ENCODE measurements around the gene MOSPD2. TPM values are rescaled to one million over a fixed set of nuclear protein-coding genes. Genes with fewer than 3 reads are reported as not detected.

Gene MOSPD2
- total and polyA plus RNA-seq, 2 of the 8 experiments (the other 6 are each of a cell fraction or from before 2014, with no cell fraction given), result 4.5 to 12.1 TPM

DNA sequence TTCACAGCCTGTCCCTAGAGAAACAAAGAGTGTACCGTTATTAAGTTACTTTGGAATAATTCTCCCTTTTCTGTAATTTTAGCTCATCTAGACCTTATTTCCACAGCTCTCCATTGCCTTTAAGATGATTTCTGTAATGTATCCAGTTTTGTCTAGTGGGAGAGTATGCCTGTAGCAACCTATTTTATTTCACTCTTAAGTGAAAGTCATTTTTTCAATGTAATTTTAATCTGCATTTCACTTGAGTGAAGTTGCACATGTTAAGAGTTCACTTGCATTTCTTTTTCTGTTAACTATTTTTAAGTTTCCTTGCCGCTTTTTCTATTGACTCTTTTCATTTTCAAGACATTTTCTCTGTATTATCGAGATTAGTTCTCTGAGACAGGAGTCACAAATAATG is 46.9 kb upstream of the MOSPD2 start:
- H2BK5ac ChIP-seq (ENCODE audit: low read depth, low read length), result no peak overlapping the region
- no peak overlapping the region for H3K4me2 ChIP-seq (ENCODE audit: insufficient read depth in 1 of 2, low read depth in 2 of 2, low read length in 2 of 2)
- H3K14ac ChIP-seq (ENCODE audit: insufficient read length), result no peak overlapping the region
- H3K4ac ChIP-seq (replicated peaks; ENCODE audit: insufficient read length, low read depth, low read length), result no peak overlapping the region
- CTCF ChIA-PET (ENCODE audit: partially characterized antibody), result interaction anchor here (0.9 kb wide), 1 partner anchor 415 kb away, joined by 5 read pairs; no protein-coding TSS in a partner anchor
- no peak overlapping the region for H2BK20ac ChIP-seq (ENCODE audit: low read length)
- H2BK12ac ChIP-seq (ENCODE audit: low read depth, low read length), result no peak overlapping the region
- no peak overlapping the region for H2AFZ ChIP-seq (ENCODE audit: low read length)
- no peaks in the 10 kb centered on the region for H3K4me1 ChIP-seq (replicated peaks in 1 of 4; ENCODE audit: control insufficient read depth in 3 of 4, insufficient read depth in 4 of 4, low read length in 3 of 4)
- POLR2A ChIA-PET (ENCODE audit: partially characterized antibody), result no interaction called here
- H4K91ac ChIP-seq (replicated peaks; ENCODE audit: insufficient read length, low read length), result no peak overlapping the region
- no peak overlapping the region for H3K27ac ChIP-seq (ENCODE audit: low read depth, low read length)
- H3K27me3 ChIP-seq (replicated peaks in 1 of 4; ENCODE audit: control insufficient read depth in 3 of 4, extremely low read depth in 1 of 4, insufficient read depth in 3 of 4, low read length in 3 of 4), result no peaks in the 10 kb centered on the region
- H3K56ac ChIP-seq (replicated peaks; ENCODE audit: insufficient read length, low read depth, low read length), result no peak overlapping the region
- no peak for TF ChIP-seq FOSL1 (IDR thresholded peaks at IDR 0.05; ENCODE audit: insufficient read depth, low read depth, low read length)
- no peak for TF ChIP-seq BRCA1 (IDR thresholded peaks at IDR 0.05; ENCODE audit: low read depth, low read length)
- TF ChIP-seq POLR2AphosphoS5 (IDR thresholded peaks at IDR 0.05; ENCODE audit: low read depth, low read length), result no peak
- TF ChIP-seq SAP30 (IDR thresholded peaks at IDR 0.05; ENCODE audit: insufficient read depth, insufficient replicate concordance, low read length), result no peak
- no peak for TF ChIP-seq PHF8 (conservative IDR thresholded peaks at IDR 0.05; ENCODE audit: low read depth, low read length)
- no peak for TF ChIP-seq ASH2L (IDR thresholded peaks at IDR 0.05; ENCODE audit: low read length)
- TF ChIP-seq SIN3A (conservative IDR thresholded peaks at IDR 0.05 in 1 of 2, IDR thresholded peaks at IDR 0.05 in 1 of 2; ENCODE audit: low read depth in 1 of 2, low read length in 2 of 2), result no peak
- no peak for TF ChIP-seq RFX5 (IDR thresholded peaks at IDR 0.05; ENCODE audit: borderline replicate concordance, low read depth, low read length)
- TF ChIP-seq EP300 (IDR thresholded peaks at IDR 0.05; ENCODE audit: borderline replicate concordance in 1 of 2, low read depth in 2 of 2, low read length in 2 of 2), result no peak
- TF ChIP-seq, protein P1, sequence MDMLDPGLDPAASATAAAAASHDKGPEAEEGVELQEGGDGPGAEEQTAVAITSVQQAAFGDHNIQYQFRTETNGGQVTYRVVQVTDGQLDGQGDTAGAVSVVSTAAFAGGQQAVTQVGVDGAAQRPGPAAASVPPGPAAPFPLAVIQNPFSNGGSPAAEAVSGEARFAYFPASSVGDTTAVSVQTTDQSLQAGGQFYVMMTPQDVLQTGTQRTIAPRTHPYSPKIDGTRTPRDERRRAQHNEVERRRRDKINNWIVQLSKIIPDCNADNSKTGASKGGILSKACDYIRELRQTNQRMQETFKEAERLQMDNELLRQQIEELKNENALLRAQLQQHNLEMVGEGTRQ (IDR thresholded peaks at IDR 0.05; ENCODE audit: low read length), result no peak
- H3K4me3 ChIP-seq (ENCODE audit: extremely low read depth in 1 of 4, insufficient read depth in 2 of 4, low read depth in 3 of 4, low read length in 4 of 4), result no peak overlapping the region
- no peak overlapping the region for H2BK15ac ChIP-seq (ENCODE audit: low read length)
- no peak overlapping the region for H2AK5ac ChIP-seq (ENCODE audit: low read depth, low read length)
- H4K20me1 ChIP-seq (replicated peaks in 1 of 2; ENCODE audit: control insufficient read depth in 1 of 2, insufficient read depth in 2 of 2, low read length in 2 of 2), result no peaks in the 10 kb centered on the region
- FAIRE-seq (no peak), DNase-seq (ENCODE audit: low read depth in 1 of 2, low spot score in 2 of 2) (no peak)
- H3K18ac ChIP-seq (ENCODE audit: extremely low read depth, low read length), result no peak overlapping the region
- H3K79me2 ChIP-seq (ENCODE audit: control insufficient read depth in 1 of 2, insufficient read depth in 2 of 2, low read length in 2 of 2), result no peaks in the 10 kb centered on the region
- no peak overlapping the region for H2BK120ac ChIP-seq (replicated peaks; ENCODE audit: low read depth, low read length)
- no peaks in the 10 kb centered on the region for H3K36me3 ChIP-seq (ENCODE audit: control insufficient read depth in 2 of 4, insufficient read depth in 4 of 4, low read length in 3 of 4)
- H3K9me3 ChIP-seq (ENCODE audit: insufficient read depth in 2 of 2, low read depth in 1 of 2, low read length in 1 of 2), result no peaks in the 10 kb centered on the region
- H4K8ac ChIP-seq (ENCODE audit: extremely low read depth, insufficient read depth, low read length), result no peak overlapping the region
- 91% methylated on average over 3 of the region's 3 CpGs; no CpG with 5 or more reads in 1 of the 2 experiments for WGBS, 2 experiments (ENCODE audit: extremely low coverage in 1 of 2, insufficient coverage in 1 of 2, insufficient read length in 1 of 2, insufficient replicate concordance in 2 of 2, low coverage in 1 of 2, low lambda C conversion rate in 2 of 2, missing lambda C conversion rate in 1 of 2)
- no peak overlapping the region for H3K9ac ChIP-seq (replicated peaks in 1 of 4; ENCODE audit: extremely low read depth in 1 of 4, low read depth in 3 of 4, low read length in 3 of 4)
- H3K23me2 ChIP-seq (ENCODE audit: low read depth, low read length), result no peaks in the 10 kb centered on the region
- H4K5ac ChIP-seq (ENCODE audit: insufficient read length, low read depth, low read length), result no peak overlapping the region
- no peaks in the 10 kb centered on the region for H3K79me1 ChIP-seq (ENCODE audit: low read depth, low read length)
- H3K23ac ChIP-seq (ENCODE audit: insufficient read length), result no peak overlapping the region

Measured in H1 (cell line).